Gastroesophageal sphincter (tissue), 3 donors: ENCODE results near the gene WIPF1.

ENCODE experiments used
- POLR2A ChIP-seq, 2 donors: fragments of 450-650 bp; IDR thresholded peaks; one replicate each; pipeline ENCODE4 v1.6.1; 2017; ENCODE audit warnings: antibody characterized with exemption in 2 of 2, mild to moderate bottlenecking in 2 of 2, moderate library complexity in 1 of 2
- POLR2AphosphoS5 ChIP-seq: sonication (generic); formaldehyde crosslinking; IDR thresholded peaks from one replicate; pipeline ENCODE4 v1.6.1; 2017; ENCODE audit warnings: antibody characterized with exemption
- TF ChIP-seq, protein P1 (sequence below), 4 experiments: fragments of 200-600 bp in 2 of 4; fragments of 450-650 bp in 2 of 4; sonication (generic) in 1 of 4; IDR thresholded peaks; one replicate each; pipeline ENCODE4 v1.5.1; 2017 to 2019; ENCODE audit warnings: antibody characterized with exemption in 4 of 4, mild to moderate bottlenecking in 2 of 4, moderate library complexity in 2 of 4

GRCh38 chr2:174546519-174547506 lies 50.8 kb downstream of the WIPF1 start:
- TF ChIP-seq POLR2A (IDR thresholded peaks at IDR 0.05) (no peak), POLR2AphosphoS5 (no peak)
- TF ChIP-seq, protein P1, sequence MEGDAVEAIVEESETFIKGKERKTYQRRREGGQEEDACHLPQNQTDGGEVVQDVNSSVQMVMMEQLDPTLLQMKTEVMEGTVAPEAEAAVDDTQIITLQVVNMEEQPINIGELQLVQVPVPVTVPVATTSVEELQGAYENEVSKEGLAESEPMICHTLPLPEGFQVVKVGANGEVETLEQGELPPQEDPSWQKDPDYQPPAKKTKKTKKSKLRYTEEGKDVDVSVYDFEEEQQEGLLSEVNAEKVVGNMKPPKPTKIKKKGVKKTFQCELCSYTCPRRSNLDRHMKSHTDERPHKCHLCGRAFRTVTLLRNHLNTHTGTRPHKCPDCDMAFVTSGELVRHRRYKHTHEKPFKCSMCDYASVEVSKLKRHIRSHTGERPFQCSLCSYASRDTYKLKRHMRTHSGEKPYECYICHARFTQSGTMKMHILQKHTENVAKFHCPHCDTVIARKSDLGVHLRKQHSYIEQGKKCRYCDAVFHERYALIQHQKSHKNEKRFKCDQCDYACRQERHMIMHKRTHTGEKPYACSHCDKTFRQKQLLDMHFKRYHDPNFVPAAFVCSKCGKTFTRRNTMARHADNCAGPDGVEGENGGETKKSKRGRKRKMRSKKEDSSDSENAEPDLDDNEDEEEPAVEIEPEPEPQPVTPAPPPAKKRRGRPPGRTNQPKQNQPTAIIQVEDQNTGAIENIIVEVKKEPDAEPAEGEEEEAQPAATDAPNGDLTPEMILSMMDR (IDR thresholded peaks at IDR 0.05): peak in 2 of 4 experiments; percentile 13 to 43
